ENCODE data around the gene VSIG10L2.

The VSIG10L2 gene

GRCh38 chr11:125947419-125948277 lies 1.8 kb downstream of the VSIG10L2 start:
- DNase-seq (ENCODE audit: low spot score), result no peak

DNA sequence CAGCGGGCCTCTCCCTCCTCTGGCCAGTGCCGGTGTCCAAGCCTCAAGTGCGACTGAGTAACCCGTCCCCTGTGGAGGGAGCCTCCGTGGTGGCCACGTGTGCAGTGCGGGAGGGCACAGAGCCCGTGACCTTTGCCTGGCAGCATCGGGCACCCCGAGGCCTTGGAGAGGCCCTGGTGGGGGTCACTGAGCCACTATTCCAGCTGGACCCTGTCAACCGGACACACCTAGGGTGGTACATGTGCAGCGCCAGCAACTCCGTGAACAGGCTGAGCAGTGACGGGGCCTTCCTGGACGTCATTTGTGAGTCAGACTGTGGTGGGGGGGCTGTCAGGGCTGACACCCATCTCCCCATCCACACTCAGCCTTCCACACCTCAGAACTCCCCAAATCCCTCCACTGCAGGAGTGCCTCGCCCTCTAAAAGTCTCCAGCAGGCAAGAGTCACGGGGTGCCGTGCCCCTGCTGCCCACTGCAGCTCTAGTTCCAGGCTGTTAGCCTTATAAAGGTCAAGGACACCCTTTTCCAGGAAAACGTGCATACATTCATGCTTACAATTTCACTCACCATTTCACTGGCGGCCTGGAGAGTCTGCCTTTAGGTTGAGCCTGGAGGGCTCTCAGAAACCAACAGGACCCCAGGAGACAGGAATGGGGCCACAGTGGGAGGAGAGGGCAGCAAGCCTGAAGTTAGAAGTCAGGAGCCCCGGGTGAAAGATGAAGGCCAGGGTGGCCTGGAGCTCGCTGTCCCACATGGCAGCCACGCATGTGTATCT lies 2.6 kb downstream of the VSIG10L2 start:
- DNase-seq (ENCODE audit: low spot score), result no peak

GRCh38 chr11:125949271-125950177 lies 3.7 kb downstream of the VSIG10L2 start:
- DNase-seq (ENCODE audit: low spot score), result no peak

- DNase-seq (ENCODE audit: low spot score), result no peak
Measured at GRCh38 chr11:125950178-125950490, 4.3 kb downstream of the VSIG10L2 start.

- DNase-seq (ENCODE audit: low spot score), result no peak
Measured at GRCh38 chr11:125950696-125951651, 5.1 kb downstream of the VSIG10L2 start.

DNA sequence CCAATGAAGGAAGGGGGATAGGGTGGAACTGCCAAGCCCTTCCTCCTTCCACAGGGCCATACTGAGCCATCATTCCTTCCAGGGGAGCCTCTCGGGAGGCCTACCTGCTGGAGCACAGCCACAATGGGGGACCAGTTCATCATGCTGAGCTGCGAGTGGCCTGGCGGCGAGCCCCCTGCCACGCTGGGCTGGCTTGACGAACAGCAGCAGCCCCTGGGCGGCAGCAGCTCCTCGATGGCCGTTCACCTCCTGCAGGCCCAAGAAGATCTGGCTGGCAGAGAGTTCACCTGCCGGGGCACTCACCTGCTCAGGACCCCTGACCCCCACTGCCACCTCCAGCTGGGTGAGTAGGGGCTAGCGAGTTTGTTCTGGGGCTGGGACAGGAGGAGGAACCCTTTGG lies 5.9 kb downstream of the VSIG10L2 start:
- DNase-seq (ENCODE audit: low spot score), result no peak

DNA sequence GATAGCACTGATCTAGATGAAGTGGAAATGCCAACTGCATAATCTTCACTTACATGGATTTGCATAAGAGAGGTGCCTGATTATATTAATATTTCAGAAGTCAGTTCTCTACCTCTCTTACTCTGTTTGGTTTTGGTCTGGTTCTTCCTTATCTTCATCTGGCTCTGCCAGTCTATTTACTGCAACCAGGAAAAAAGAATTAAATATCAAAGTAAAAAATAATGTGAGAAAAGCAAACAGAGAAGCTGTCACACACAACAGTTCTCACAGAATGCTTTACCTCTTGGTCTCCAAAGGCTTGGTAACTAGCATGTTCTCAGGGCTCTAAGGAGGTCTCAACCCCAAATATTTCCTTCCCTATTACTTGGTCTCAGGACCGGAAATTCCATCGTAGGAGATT lies 6.7 kb downstream of the VSIG10L2 start:
- DNase-seq (ENCODE audit: low spot score), result no peak

GRCh38 chr11:125952973-125953372 lies 7.1 kb downstream of the VSIG10L2 start:
- no peak for DNase-seq (ENCODE audit: low spot score)

GRCh38 chr11:125953401-125953935 lies 7.6 kb downstream of the VSIG10L2 start:
- no peak for DNase-seq (ENCODE audit: low spot score)

- DNase-seq (ENCODE audit: low spot score), result no peak
Measured at GRCh38 chr11:125954123-125954944, 8.5 kb downstream of the VSIG10L2 start.

- DNase-seq (ENCODE audit: low spot score), result no peak
Measured at GRCh38 chr11:125954945-125955640, 9.2 kb downstream of the VSIG10L2 start.

DNA sequence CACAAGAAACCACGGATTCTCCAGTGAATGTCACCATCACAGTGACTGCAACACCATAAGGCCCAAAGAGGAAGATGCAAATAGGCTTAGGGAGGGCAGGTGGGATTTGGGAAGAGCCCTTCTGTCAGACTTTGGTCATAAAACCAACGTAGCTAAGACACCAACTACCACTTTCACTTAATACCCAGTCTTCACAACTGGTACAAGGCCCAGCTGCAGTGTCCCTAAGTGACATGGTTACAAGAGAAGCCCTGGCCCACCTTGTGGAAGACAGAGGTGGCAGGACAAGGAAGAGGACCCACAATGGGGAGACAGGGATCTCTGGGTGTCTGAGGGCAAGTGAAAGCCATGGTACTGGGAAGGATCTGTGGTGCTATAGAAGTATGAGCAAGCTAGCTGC lies 10.0 kb downstream of the VSIG10L2 start:
- no peak for DNase-seq (ENCODE audit: low spot score)

- DNase-seq (ENCODE audit: low spot score), result no peak
Measured at GRCh38 chr11:125956391-125957134, 10.7 kb downstream of the VSIG10L2 start.

GRCh38 chr11:125957618-125958332 lies 11.9 kb downstream of the VSIG10L2 start:
- DNase-seq (ENCODE audit: low spot score), result no peak

DNA sequence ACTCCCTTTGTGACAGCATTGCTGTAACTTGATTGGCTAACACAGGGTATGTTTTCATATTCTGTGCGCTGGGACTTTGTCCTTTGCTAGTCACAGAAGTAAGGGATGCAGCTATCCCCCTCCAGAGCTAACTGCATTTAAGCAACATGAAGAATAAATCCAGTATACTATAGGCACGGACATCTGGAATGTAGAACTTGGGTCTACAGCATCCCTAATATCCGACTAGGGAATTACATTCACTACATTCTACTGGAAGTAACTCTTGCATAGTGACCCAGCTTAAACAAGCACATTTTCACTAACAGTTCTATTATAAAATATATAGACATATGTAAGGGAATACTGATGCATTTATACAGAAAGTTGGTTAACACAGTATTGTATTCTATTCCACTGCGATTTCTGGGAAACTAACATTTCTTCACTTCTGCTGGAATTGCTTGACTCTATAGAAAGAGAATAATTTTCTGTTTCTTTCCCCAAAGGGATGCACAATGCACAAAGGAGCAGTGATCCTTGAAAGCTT lies 13.1 kb downstream of the VSIG10L2 start:
- no peak for DNase-seq (ENCODE audit: low spot score)

- no peak for DNase-seq (ENCODE audit: low spot score)
Measured at GRCh38 chr11:125959511-125959910, 13.7 kb downstream of the VSIG10L2 start.

DNA sequence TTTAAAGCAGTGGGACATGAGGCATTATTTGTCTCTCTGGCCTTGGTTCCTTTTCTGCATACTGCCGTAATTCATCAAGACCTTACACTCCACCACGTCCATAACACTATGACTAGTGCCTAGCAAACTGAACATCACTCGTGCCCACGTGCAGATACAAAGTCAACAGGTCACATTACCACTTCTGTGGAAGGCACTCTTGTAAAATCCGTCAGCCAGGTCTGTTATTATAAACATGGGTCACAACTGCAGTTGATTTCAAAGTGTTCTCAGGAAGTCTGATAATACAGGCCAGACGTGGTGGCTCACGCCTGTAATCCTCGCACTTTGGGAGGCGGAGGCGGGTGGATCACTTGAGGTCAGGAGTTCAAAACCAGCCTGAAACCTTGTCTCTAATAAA lies 14.1 kb downstream of the VSIG10L2 start:
- no peak for DNase-seq (ENCODE audit: low spot score)

GRCh38 chr11:125960771-125961170 lies 14.9 kb downstream of the VSIG10L2 start:
- no peak for DNase-seq (ENCODE audit: low spot score)
